ENCODE data around the gene GPR34.
"Not testable (repeated sequence)": the region's sequence is repeated elsewhere in the genome, so short reads cannot be mapped to it uniquely, and the experiment has no call there.

GPR34 gene

DNA sequence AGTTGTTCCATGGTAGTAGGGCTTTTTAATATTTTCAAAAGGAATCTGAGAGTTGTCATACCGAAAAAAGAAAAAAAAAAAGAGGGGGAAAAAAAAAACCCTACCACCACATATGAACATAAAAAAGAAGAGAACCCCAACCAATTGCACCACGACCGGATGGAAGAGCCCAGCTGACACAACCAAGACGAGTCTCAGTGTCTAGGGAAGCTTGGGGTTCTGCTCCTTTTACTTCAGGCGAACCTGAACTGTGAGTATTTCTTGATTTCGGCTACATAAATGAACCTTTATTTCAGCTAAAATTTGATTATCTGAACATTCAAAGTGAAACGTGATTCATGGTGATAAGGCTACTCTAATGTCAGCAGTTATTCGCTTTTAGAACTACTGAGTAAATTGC lies at the start of gene GPR34:
Gene GPR34 (plus strand): TSS at position 139 of the 400 bp plus-strand sequence. CDS start 6,661 bp downstream, outside the sequence.
- TF ChIP-seq, protein P1, sequence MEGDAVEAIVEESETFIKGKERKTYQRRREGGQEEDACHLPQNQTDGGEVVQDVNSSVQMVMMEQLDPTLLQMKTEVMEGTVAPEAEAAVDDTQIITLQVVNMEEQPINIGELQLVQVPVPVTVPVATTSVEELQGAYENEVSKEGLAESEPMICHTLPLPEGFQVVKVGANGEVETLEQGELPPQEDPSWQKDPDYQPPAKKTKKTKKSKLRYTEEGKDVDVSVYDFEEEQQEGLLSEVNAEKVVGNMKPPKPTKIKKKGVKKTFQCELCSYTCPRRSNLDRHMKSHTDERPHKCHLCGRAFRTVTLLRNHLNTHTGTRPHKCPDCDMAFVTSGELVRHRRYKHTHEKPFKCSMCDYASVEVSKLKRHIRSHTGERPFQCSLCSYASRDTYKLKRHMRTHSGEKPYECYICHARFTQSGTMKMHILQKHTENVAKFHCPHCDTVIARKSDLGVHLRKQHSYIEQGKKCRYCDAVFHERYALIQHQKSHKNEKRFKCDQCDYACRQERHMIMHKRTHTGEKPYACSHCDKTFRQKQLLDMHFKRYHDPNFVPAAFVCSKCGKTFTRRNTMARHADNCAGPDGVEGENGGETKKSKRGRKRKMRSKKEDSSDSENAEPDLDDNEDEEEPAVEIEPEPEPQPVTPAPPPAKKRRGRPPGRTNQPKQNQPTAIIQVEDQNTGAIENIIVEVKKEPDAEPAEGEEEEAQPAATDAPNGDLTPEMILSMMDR (conservative IDR thresholded peaks at IDR 0.05; ENCODE audit: low read length): no peak

DNA sequence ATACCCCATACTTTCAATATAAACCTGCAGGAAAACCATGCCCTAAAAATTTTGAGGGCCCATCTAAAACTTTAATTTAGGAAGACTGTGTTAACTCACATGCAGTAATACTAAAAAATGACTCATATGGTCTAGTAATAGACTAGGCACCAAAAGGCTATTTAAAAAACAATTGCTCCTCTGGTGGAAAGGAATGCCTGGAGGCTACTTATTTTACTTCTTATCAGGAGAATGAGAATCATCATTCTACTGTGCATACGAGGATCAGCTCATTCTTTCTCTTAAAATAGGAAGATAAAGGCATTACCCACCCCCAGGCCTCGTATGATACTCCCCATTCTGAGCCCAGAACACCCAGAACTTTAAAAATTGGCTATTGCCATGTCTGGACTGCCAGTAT lies 42.6 kb upstream of the GPR34 start:
- DNase-seq (ENCODE audit: low read depth): not testable (repeated sequence)

More for the DNA sequence above, at the start of gene GPR34:
- DNase-seq (ENCODE audit: low read depth): no peak
- no peak within 1 kb of the TSS for H3K4me3 ChIP-seq (ENCODE audit: low read length)

GRCh38 chrX:41653125-41653524 lies 35.6 kb upstream of the GPR34 start:
- H3K4me3 ChIP-seq (ENCODE audit: low read length): no peak overlapping the region
- TF ChIP-seq, protein P1 (conservative IDR thresholded peaks at IDR 0.05; ENCODE audit: low read length): no peak

More for the DNA sequence above, 42.6 kb upstream of the GPR34 start:
- H3K4me3 ChIP-seq (ENCODE audit: low read length): not testable (repeated sequence)

GRCh38 chrX:41655101-41655500 lies 33.7 kb upstream of the GPR34 start:
- no peak overlapping the region for H3K4me3 ChIP-seq (ENCODE audit: low read length)
- DNase-seq (ENCODE audit: low read depth): no peak
- TF ChIP-seq, protein P1 (conservative IDR thresholded peaks at IDR 0.05; ENCODE audit: low read length): no peak

More at GRCh38 chrX:41653125-41653524, 35.6 kb upstream of the GPR34 start:
- DNase-seq (ENCODE audit: low read depth): no peak

DNA sequence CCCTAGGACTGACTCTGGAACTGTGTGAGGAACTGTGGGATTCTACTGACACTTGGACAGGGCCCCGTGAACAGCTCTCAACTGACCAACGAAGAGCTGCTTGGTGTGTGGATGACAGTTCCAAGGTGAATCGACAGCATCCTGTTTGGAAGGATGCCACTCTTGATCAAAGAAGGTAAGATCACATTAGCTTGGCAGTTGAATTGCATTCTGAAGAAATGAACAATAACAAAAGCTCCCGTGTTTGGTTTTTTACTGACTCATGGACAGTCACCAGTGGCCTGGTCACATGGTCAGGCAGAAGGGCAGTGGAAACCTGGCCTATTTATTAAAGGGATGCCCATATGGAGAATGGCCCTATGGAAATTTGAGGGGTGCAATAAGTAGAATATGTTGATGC lies 33.1 kb upstream of the GPR34 start:
- no peak overlapping the region for H3K4me3 ChIP-seq (ENCODE audit: low read length)
- no peak for DNase-seq (ENCODE audit: low read depth)
- TF ChIP-seq, protein P1 (conservative IDR thresholded peaks at IDR 0.05; ENCODE audit: low read length): no peak

DNA sequence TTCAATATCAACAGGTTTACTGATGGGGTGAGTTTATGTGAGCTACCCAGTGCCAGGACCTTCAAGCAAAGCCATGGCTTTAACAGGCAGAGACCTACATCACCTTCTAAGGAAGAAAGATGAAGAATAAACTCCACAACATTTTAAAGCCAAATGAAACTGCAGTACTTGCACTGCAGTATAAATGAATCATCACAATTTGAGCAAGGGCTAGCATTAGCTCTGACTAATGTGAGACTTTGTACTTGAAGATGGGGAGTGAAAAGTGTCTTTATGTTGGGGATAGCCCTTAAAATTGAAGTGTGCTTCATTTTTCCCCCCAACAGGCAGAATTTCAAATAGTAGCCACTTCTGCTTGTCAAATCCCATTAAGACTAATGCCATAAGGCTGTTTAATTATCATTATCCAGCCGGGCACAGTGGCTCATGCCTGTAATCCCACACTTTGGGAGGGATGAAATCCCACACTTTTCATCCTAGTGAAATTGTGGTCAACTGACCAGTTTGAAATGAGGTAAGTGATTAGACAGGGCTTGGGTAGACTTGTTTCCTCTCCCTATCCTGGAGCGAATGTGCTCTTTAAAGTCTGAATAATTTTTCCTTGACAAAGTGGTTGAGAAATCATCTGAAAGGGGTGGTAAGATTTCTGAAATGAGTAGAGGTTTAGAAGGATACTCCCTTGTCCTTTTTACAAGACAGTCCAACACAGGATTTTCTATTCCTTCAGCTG lies 27.2 kb upstream of the GPR34 start:
- no peak overlapping the region for H3K4me3 ChIP-seq (ENCODE audit: low read length)
- TF ChIP-seq, protein P1 (conservative IDR thresholded peaks at IDR 0.05; ENCODE audit: low read length): no peak
- DNase-seq (ENCODE audit: low read depth): peak; percentile 30

- no peak overlapping the region for H3K4me3 ChIP-seq (ENCODE audit: low read length)
- DNase-seq (ENCODE audit: low read depth): peak; percentile 18
- TF ChIP-seq, protein P1 (conservative IDR thresholded peaks at IDR 0.05; ENCODE audit: low read length): no peak
Observed at GRCh38 chrX:41664375-41664901, 24.3 kb upstream of the GPR34 start.

All from AG10803 (cell line).